ENCODE results near the gene SEBOX. TPM values are rescaled to one million over a fixed set of nuclear protein-coding genes. Genes with fewer than 3 reads are reported as not detected.

The SEBOX gene
- polyA plus RNA-seq, 3 donors = not detected

DNA sequence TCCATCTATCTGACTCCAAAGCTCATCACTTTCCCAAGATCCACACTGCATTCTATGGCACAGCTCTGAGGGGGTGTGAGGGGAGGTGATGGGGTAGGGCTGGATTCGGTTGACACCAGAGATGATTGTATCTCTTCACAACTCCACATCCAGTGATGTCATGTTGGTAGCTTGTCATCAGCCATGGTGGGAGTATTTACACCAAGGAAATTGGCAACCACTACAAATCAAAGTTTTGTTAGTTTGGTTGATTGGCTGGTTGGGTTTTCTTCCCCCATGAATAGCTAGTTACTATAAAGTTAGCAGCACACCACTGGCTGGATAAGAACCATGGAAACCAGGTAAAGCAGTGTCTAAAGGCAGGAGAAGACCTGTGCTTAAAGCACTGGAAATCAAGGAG is 26.0 kb upstream of the SEBOX start:
- Histone ChIP-seq H3K4me2 (replicated peaks; ENCODE audit: extremely low read depth, low read length, poor library complexity, severe bottlenecking) (no peak overlapping the region), H3K36me3 (replicated peaks in 1 of 2; ENCODE audit: control insufficient read depth in 1 of 2, insufficient read depth in 2 of 2, low read length in 2 of 2) (peaks cover 17 to 58% of the 10 kb centered on the region in 2 donors), H3K79me2 (ENCODE audit: insufficient read depth, low read length) (no peaks in the 10 kb centered on the region), H3K9me3 (replicated peaks in 1 of 2; ENCODE audit: control insufficient read depth in 1 of 2, insufficient read depth in 1 of 2, low read length in 2 of 2) (no peaks in the 10 kb centered on the region), H3K4me1 (ENCODE audit: control insufficient read depth in 1 of 2, insufficient read depth in 2 of 2, low read length in 2 of 2) (no peaks in the 10 kb centered on the region), H3K27me3 (ENCODE audit: control insufficient read depth in 2 of 2, insufficient read depth in 2 of 2, low read length in 2 of 2) (no peaks in the 10 kb centered on the region), H4K20me1 (ENCODE audit: insufficient read depth, low read length) (no peaks in the 10 kb centered on the region), H3K27ac (ENCODE audit: low read depth in 1 of 2, low read length in 2 of 2) (no peak overlapping the region), H3K9ac (ENCODE audit: insufficient read depth, low read length, poor library complexity, severe bottlenecking) (no peak overlapping the region), H2AFZ (ENCODE audit: insufficient read depth, low read depth, low read length, poor library complexity, severe bottlenecking) (no peak overlapping the region), H3K4me3 (replicated peaks in 1 of 3; ENCODE audit: low read depth in 2 of 3, low read length in 3 of 3) (no peak overlapping the region)
- Mint-ChIP-seq H3K4me3 (no peak overlapping the region), H3K9me3 (no peaks in the 10 kb centered on the region), H3K4me1 (peaks cover 4% of the 10 kb centered on the region), H3K36me3 (peaks cover 45 to 50% of the 10 kb centered on the region in 2 donors), H3K27me3 (ENCODE audit: low read depth in 3 of 3) (peaks cover 0 to 3% (median 0%) of the 10 kb centered on the region in 3 donors), H3K27ac (no peak overlapping the region)
- no CpG with 5 or more reads among the region's 1 CpG for WGBS (ENCODE audit: insufficient coverage)
- TF ChIP-seq, protein P1, sequence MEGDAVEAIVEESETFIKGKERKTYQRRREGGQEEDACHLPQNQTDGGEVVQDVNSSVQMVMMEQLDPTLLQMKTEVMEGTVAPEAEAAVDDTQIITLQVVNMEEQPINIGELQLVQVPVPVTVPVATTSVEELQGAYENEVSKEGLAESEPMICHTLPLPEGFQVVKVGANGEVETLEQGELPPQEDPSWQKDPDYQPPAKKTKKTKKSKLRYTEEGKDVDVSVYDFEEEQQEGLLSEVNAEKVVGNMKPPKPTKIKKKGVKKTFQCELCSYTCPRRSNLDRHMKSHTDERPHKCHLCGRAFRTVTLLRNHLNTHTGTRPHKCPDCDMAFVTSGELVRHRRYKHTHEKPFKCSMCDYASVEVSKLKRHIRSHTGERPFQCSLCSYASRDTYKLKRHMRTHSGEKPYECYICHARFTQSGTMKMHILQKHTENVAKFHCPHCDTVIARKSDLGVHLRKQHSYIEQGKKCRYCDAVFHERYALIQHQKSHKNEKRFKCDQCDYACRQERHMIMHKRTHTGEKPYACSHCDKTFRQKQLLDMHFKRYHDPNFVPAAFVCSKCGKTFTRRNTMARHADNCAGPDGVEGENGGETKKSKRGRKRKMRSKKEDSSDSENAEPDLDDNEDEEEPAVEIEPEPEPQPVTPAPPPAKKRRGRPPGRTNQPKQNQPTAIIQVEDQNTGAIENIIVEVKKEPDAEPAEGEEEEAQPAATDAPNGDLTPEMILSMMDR (IDR thresholded peaks at IDR 0.05) = no peak
- intact Hi-C loops (cut with micrococcal nuclease) = no loop called here
- DNase-seq = no peak

DNA sequence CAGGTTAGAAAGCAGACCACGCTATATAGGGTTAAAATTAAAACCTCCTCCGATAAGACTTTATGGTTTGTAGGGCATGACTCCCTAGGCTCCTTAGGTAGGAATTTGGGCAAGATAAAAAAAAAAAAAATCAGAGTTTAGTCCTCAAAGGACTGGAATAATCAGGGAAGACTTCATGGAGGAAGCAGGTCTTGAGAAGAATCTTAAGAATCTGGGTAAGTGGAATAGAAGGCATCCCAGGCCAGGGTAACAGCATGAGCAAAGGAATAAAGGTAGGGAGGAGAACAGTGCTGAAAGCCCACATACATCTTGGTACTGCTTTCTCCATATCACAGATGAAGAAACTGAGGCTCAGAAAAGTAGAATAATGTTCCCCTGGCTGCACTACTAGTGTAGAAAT is 25.6 kb upstream of the SEBOX start:
- peaks cover 0 to 3% (median 0%) of the 10 kb centered on the region in 3 donors for H3K27me3 Mint-ChIP-seq (ENCODE audit: low read depth in 3 of 3)
- DNase-seq = no peak
- Histone ChIP-seq H3K36me3 (replicated peaks in 1 of 2; ENCODE audit: control insufficient read depth in 1 of 2, insufficient read depth in 2 of 2, low read length in 2 of 2) (peaks cover 17 to 54% of the 10 kb centered on the region in 2 donors), H4K20me1 (ENCODE audit: insufficient read depth, low read length) (no peaks in the 10 kb centered on the region), H2AFZ (ENCODE audit: insufficient read depth, low read depth, low read length, poor library complexity, severe bottlenecking) (no peak overlapping the region), H3K4me1 (ENCODE audit: control insufficient read depth in 1 of 2, insufficient read depth in 2 of 2, low read length in 2 of 2) (peaks cover under 1% of the 10 kb centered on the region in 2 donors), H3K79me2 (ENCODE audit: insufficient read depth, low read length) (no peaks in the 10 kb centered on the region), H3K27ac (ENCODE audit: low read depth in 1 of 2, low read length in 2 of 2) (no peak overlapping the region), H3K4me3 (replicated peaks in 1 of 3; ENCODE audit: low read depth in 2 of 3, low read length in 3 of 3) (no peak overlapping the region), H3K4me2 (replicated peaks; ENCODE audit: extremely low read depth, low read length, poor library complexity, severe bottlenecking) (no peak overlapping the region), H3K9ac (ENCODE audit: insufficient read depth, low read length, poor library complexity, severe bottlenecking) (no peak overlapping the region), H3K9me3 (replicated peaks in 1 of 2; ENCODE audit: control insufficient read depth in 1 of 2, insufficient read depth in 1 of 2, low read length in 2 of 2) (no peaks in the 10 kb centered on the region), H3K27me3 (ENCODE audit: control insufficient read depth in 2 of 2, insufficient read depth in 2 of 2, low read length in 2 of 2) (no peaks in the 10 kb centered on the region)
- intact Hi-C loops (cut with micrococcal nuclease) = no loop called here
- 100% methylated on average over 1 of the region's 2 CpGs for WGBS (ENCODE audit: insufficient coverage)
- no peak overlapping the region for H3K27ac Mint-ChIP-seq
- H3K9me3 Mint-ChIP-seq = no peaks in the 10 kb centered on the region
- no peak overlapping the region for H3K4me3 Mint-ChIP-seq
- H3K4me1 Mint-ChIP-seq = peaks cover 5% of the 10 kb centered on the region
- TF ChIP-seq, protein P1 (IDR thresholded peaks at IDR 0.05) = no peak
- peaks cover 43 to 45% of the 10 kb centered on the region in 2 donors for H3K36me3 Mint-ChIP-seq

Measured in CD14-positive monocyte (primary cell).